Tibial nerve (tissue), 4 donors: Measurements from ENCODE around the gene CCDC27.

Source experiments
- EP300 ChIP-seq, 2 donors: sonication (generic); formaldehyde crosslinking; IDR thresholded peaks; one replicate each; pipeline ENCODE4 v1.6.1; 2017; ENCODE audit warnings: antibody characterized with exemption in 2 of 2, mild to moderate bottlenecking in 1 of 2
- POLR2A ChIP-seq, 2 donors: fragments of 450-650 bp; IDR thresholded peaks; one replicate each; pipeline ENCODE4 v1.6.1; 2017; ENCODE audit warnings: antibody characterized with exemption in 2 of 2, mild to moderate bottlenecking in 2 of 2, moderate library complexity in 2 of 2
- TF ChIP-seq, protein P1 (sequence below), 5 experiments: fragments of 200-600 bp in 3 of 5; fragments of 450-650 bp in 2 of 5; sonication (generic) in 3 of 5; IDR thresholded peaks; one replicate each; pipeline ENCODE4 v1.5.1; 2016 to 2019; ENCODE audit warnings: antibody characterized with exemption in 5 of 5, mild to moderate bottlenecking in 3 of 5, moderate library complexity in 2 of 5

DNA sequence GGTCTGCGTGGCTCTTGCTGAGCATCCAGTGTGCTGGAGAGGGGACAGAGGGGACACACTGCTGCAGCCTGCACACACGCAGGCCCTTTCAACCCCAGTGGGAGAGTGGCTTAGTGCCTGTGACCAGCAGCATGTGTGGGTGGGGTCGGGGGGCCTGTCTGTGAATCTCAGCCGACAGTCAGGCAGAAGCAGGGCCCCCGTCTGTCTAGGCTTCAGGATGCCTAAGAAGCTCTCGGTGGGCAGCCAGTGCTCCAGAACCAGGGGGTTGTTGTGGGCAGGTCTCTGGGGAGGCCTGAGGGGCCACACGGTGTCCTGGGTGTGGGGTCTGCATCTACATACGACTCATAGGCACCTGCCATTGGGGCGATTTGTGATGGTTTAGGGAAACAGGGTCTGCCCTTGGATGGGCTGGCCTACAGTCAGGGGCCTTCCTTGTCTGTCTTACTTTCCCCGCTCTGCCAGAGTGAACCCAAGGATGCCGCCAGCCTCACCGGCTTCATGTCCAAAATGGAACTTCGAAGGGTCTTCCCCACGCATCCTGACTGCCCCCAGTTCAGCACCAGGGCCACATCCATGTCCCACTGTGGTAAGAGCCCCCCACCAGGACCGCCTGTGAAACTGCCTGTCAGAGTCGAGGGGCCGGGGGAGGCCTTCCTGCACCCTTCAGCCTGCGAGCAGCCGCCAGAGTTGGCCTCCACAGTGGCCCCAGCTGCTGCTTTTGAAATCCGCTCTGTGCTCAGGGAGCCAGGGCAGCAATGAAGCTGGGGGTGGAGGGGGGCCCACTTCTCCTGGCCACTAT lies 1.6 kb downstream of the CCDC27 start:
- TF ChIP-seq, protein P1, sequence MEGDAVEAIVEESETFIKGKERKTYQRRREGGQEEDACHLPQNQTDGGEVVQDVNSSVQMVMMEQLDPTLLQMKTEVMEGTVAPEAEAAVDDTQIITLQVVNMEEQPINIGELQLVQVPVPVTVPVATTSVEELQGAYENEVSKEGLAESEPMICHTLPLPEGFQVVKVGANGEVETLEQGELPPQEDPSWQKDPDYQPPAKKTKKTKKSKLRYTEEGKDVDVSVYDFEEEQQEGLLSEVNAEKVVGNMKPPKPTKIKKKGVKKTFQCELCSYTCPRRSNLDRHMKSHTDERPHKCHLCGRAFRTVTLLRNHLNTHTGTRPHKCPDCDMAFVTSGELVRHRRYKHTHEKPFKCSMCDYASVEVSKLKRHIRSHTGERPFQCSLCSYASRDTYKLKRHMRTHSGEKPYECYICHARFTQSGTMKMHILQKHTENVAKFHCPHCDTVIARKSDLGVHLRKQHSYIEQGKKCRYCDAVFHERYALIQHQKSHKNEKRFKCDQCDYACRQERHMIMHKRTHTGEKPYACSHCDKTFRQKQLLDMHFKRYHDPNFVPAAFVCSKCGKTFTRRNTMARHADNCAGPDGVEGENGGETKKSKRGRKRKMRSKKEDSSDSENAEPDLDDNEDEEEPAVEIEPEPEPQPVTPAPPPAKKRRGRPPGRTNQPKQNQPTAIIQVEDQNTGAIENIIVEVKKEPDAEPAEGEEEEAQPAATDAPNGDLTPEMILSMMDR (IDR thresholded peaks at IDR 0.05), result no peak
- TF ChIP-seq POLR2A (IDR thresholded peaks at IDR 0.05), result no peak
- no peak for TF ChIP-seq EP300 (IDR thresholded peaks at IDR 0.05)
